Right lobe of liver (tissue), 6 donors: ENCODE results near the gene CSK. TPM values are rescaled to one million over a fixed set of nuclear protein-coding genes. Genes with fewer than 3 reads are reported as not detected.

Source experiments
- ATAC-seq, 4 donors: fragments of 200-7000 bp; cut with Tn5 transposase; one replicate each; pipeline ENCODE4 v1.9.1; 2020; ENCODE audit warnings: mild to moderate bottlenecking in 4 of 4, moderate library complexity in 4 of 4
- DNase-seq, 3 donors: peaks; one replicate each; pipeline ENCODE4 v3.0.0-alpha.2; 2020
- H3K27ac ChIP-seq, 3 donors: fragments of 200-600 bp; one replicate each; pipeline ENCODE4 v1.8.0; 2022
- H3K27me3 ChIP-seq, 2 donors: fragments of 200-600 bp; one replicate each; pipeline ENCODE4 v1.8.0; 2022
- H3K36me3 ChIP-seq, 4 donors: fragments of 200-600 bp; sonication (generic) in 1 of 4; one replicate each; pipeline versions ENCODE4 v1.5.1 to v1.8.0; 2017 to 2022; ENCODE audit warnings: control low read depth in 1 of 4
- H3K4me1 ChIP-seq, 4 donors: fragments of 200-600 bp; sonication (generic) in 1 of 4; one replicate each; pipeline versions ENCODE4 v1.5.1 to v1.8.0; 2017 to 2022; ENCODE audit warnings: control low read depth in 1 of 4
- H3K4me3 ChIP-seq, 3 donors: fragments of 200-600 bp; one replicate each; pipeline ENCODE4 v1.8.0; 2022
- H3K9me3 ChIP-seq, 4 donors: fragments of 200-600 bp; sonication (generic) in 1 of 4; one replicate each; pipeline versions ENCODE4 v1.5.1 to v1.8.0; 2017 to 2022; ENCODE audit warnings: control low read depth in 1 of 4
- POLR2A ChIP-seq: fragments of 450-650 bp; IDR thresholded peaks from one replicate; pipeline ENCODE4 v1.6.1; 2017; ENCODE audit warnings: antibody characterized with exemption, mild to moderate bottlenecking
- WGBS: methylation state at CpG from one replicate; pipeline ENCODE4 v1.1.6; 2018; ENCODE audit warnings: low coverage, low lambda C conversion rate; ENCODE audit not compliant: insufficient coverage; ENCODE audit errors: missing lambda C conversion rate; 5-methylcytosine and 5-hydroxymethylcytosine counted together
- intact Hi-C, 2 donors: fragments of 100-400 bp; cut with DNase I; formaldehyde crosslinking; loops; one replicate each; pipeline versions ENCODE4 v1.11.2 to v1.14.1; 2022
- total RNA-seq, 6 experiments: library from RNA; depleted of rRNA in 2 of 6; stranded (reverse); fragments of >200 nt in 2 of 6; fragmentation: NEBNext Ultra II Directional in 3 of 6; extraction: Animal tissue kit (Norgen Biotek cat#: 25700) in 3 of 6; gene quantifications; one replicate each; pipeline versions ENCODE4 v1.1.0 to v1.2.4, GENCODE V29; 2016 to 2023
- TF ChIP-seq, protein P1 (sequence below), 4 donors: fragments of 200-600 bp in 3 of 4; fragments of 450-650 bp in 1 of 4; IDR thresholded peaks; one replicate each; pipeline versions ENCODE4 v1.5.1 to v1.8.0; 2016 to 2022; ENCODE audit warnings: antibody characterized with exemption in 4 of 4, mild to moderate bottlenecking in 2 of 4
- donor health status: DM: no; HTN: yes; CAD: no.
- donor health status: DM: no; HTN: no; CAD: no.
- donor health status: DM: no; HTN: no; CAD: no.
- donor health status: DM: no; HTN: yes; CAD: no.
- donor health status: DM: no; HTN: yes; CAD: no.

Gene CSK
- total RNA-seq, 6 experiments from 2014 or later: 22.2 to 50.9 (median 32.7) TPM

DNA sequence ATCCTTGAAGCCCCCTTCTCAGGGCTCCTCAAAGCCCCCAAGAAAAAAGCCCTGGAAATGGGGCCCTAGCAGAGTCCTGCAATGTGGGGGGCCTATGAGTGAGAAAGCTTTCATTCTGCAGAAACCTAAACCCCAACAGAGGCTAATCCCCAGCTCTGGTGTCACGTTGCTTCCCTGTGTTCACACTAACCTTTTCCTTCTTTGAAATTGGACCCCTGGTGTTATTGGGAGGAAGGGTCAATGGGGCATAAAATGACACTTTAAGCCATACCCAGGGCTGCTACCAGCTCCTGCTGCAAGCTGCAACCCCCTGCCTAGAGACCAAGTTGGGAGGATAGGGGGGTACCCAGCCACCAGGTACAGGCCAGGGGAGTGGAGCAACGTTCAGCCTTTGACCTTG, 31.1 kb upstream of the CSK start:
- Histone ChIP-seq H3K27me3 (no peaks in the 10 kb centered on the region), H3K36me3 (peaks cover 0 to 11% (median 0%) of the 10 kb centered on the region in 4 donors), H3K4me3 (peak overlapping the region in 2 of 3 donors; percentile 42 to 48), H3K4me1 (peaks cover 0 to 32% (median 13%) of the 10 kb centered on the region in 4 donors), H3K27ac (peak overlapping the region in 1 of 3 donors; percentile 13), H3K9me3 (no peaks in the 10 kb centered on the region)
- TF ChIP-seq, protein P1, sequence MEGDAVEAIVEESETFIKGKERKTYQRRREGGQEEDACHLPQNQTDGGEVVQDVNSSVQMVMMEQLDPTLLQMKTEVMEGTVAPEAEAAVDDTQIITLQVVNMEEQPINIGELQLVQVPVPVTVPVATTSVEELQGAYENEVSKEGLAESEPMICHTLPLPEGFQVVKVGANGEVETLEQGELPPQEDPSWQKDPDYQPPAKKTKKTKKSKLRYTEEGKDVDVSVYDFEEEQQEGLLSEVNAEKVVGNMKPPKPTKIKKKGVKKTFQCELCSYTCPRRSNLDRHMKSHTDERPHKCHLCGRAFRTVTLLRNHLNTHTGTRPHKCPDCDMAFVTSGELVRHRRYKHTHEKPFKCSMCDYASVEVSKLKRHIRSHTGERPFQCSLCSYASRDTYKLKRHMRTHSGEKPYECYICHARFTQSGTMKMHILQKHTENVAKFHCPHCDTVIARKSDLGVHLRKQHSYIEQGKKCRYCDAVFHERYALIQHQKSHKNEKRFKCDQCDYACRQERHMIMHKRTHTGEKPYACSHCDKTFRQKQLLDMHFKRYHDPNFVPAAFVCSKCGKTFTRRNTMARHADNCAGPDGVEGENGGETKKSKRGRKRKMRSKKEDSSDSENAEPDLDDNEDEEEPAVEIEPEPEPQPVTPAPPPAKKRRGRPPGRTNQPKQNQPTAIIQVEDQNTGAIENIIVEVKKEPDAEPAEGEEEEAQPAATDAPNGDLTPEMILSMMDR (IDR thresholded peaks at IDR 0.05): no peak
- no peak for TF ChIP-seq POLR2A
- no peak for DNase-seq
- intact Hi-C loops: no loop called here
- WGBS: 50% methylated on average over 2 of the region's 2 CpGs
- ATAC-seq: no peak

DNA sequence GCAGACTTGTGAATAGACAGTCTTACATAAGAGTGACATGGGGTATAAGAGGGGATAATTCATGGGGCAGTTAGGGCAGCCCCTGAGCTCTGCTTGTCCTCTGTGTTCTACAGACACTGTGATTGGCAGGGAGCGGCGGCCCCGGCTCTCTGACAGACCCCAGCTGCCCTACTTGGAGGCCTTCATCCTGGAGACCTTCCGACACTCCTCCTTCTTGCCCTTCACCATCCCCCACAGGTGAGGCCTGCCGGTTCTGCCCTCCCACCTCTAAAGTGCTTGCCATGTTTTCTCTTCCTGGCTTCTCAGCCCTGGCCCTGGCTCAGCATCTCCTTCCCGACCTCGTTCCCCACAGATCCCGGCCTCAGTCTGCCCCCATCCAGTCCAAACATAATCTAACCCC, 29.9 kb upstream of the CSK start:
- H3K27me3 ChIP-seq: no peaks in the 10 kb centered on the region
- peak in 1 of 3 donors; percentile 30 for DNase-seq
- ATAC-seq: no peak
- peaks cover 0 to 32% (median 13%) of the 10 kb centered on the region in 4 donors for H3K4me1 ChIP-seq
- intact Hi-C loops: no loop called here
- WGBS: 51% methylated on average over 4 of the region's 8 CpGs
- peak overlapping the region in 2 of 3 donors; percentile 42 to 48 for H3K4me3 ChIP-seq
- no peak overlapping the region for H3K27ac ChIP-seq
- no peaks in the 10 kb centered on the region for H3K9me3 ChIP-seq
- peaks cover 0 to 11% (median 0%) of the 10 kb centered on the region in 4 donors for H3K36me3 ChIP-seq
- TF ChIP-seq, protein P1 (IDR thresholded peaks at IDR 0.05): no peak
- no peak for TF ChIP-seq POLR2A

DNA sequence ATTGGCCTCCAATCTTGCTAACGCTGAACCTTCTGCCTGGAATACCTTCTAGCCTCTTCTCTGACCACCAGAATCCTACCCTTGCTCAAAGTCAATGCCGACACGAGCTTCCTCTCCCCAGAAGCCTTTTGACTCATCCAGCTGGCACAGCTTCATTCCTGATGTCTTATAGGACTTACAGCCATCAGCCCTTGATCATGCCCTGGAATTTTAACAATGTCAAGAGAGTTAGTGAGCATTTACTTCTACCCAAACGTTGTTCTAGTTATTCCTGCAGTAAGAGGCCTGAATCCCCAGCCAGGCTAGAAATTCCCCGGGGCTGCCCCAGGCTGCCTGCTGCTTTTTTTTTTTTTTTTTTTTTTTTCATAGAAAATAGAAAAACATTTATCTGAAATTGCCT, 29.3 kb upstream of the CSK start:
- 50% methylated on average over 5 of the region's 5 CpGs for whole genome bisulfite sequencing
- Histone ChIP-seq H3K4me1 (peaks cover 0 to 32% (median 13%) of the 10 kb centered on the region in 4 donors), H3K9me3 (no peaks in the 10 kb centered on the region), H3K27ac (no peak overlapping the region), H3K4me3 (no peak overlapping the region), H3K27me3 (no peaks in the 10 kb centered on the region), H3K36me3 (peaks cover 0 to 11% (median 0%) of the 10 kb centered on the region in 4 donors)
- TF ChIP-seq, protein P1 (IDR thresholded peaks at IDR 0.05): no peak
- DNase-seq: no peak
- no peak for ATAC-seq
- intact Hi-C loops: no loop called here

DNA sequence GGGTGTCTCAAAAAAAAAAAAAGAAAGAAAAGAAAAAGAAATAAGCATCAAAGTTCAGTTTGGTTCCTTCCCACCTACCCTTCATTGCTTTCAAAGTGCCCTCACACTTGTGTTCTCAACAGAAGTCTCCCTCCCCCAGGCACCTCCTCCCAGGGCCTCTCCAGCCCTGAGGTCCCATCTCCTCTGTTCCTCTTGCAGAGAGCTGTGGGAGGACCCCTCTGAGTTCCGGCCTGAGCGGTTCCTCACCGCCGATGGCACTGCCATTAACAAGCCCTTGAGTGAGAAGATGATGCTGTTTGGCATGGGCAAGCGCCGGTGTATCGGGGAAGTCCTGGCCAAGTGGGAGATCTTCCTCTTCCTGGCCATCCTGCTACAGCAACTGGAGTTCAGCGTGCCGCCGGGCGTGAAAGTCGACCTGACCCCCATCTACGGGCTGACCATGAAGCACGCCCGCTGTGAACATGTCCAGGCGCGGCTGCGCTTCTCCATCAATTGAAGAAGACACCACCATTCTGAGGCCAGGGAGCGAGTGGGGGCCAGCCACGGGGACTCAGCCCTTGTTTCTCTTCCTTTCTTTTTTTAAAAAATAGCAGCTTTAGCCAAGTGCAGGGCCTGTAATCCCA, 27.2 kb upstream of the CSK start:
- Histone ChIP-seq H3K27ac (no peak overlapping the region), H3K4me3 (no peak overlapping the region), H3K9me3 (no peaks in the 10 kb centered on the region), H3K4me1 (peaks cover 0 to 27% (median 10%) of the 10 kb centered on the region in 4 donors), H3K36me3 (peaks cover 0 to 11% (median 0%) of the 10 kb centered on the region in 4 donors), H3K27me3 (no peaks in the 10 kb centered on the region)
- DNase-seq (no peak), ATAC-seq (no peak)
- intact Hi-C loops: no loop called here
- 89% methylated on average over 11 of the region's 20 CpGs for WGBS
- TF ChIP-seq, protein P1 (IDR thresholded peaks at IDR 0.05): no peak
